OCI-LY1 (cell line): Measurements from ENCODE around the gene PLXNA1.

ENCODE experiments used
- CTCF ChIP-seq: fragments of 200-600 bp; sonication (generic), shearing (Covaris generic); IDR thresholded peaks from 2 replicates; pipeline ENCODE4 v1.5.1; 2017; ENCODE audit warnings: mild to moderate bottlenecking, antibody characterized with exemption, low read length, moderate library complexity, mixed read lengths
- EZH2 ChIP-seq: fragments of 200-600 bp; sonication (generic), shearing (Covaris generic); IDR thresholded peaks from 2 replicates; pipeline ENCODE4 v1.8.0; 2017; ENCODE audit warnings: borderline replicate concordance, mixed run types, mild to moderate bottlenecking, antibody characterized with exemption, low read length, moderate library complexity, mixed read lengths

GRCh38 chr3:127032296-127032990 is 49.5 kb downstream of the PLXNA1 start:
- TF ChIP-seq EZH2, result no peak
- TF ChIP-seq CTCF, result no peak
